Measurements from ENCODE around the gene AAK1. TPM values are rescaled to one million over a fixed set of nuclear protein-coding genes. Genes with fewer than 3 reads are reported as not detected.

AAK1 gene
- total RNA-seq, 1 donor from 2014 or later = 108 TPM

DNA sequence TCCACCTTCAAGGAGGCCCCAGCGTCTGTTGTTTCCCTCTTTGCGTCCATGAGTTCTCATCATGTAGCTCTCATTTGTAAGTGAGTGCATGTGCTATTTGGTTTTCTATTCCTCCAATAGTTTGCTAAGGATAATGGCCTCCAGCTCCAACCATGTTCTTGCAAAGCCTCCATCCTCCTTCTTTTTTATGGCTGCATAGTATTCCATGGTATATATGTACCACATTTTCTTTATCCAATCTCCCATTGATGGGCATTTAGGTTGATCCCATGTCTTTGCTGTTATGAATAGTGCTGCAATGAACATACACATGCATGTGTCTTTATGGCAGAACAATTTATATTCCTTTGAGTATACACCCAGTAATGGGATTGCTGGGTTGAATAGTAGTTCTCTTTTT is 133.3 kb downstream of the AAK1 start:
- H3K9me3 ChIP-seq (ENCODE audit: insufficient read depth, low read depth, low read length) = no peaks in the 10 kb centered on the region
- no peak overlapping the region for H3K27ac ChIP-seq (ENCODE audit: low read depth, low read length)
- no peaks in the 10 kb centered on the region for H3K79me2 ChIP-seq (ENCODE audit: insufficient read depth, low read length)
- no peak for DNase-seq (ENCODE audit: low read depth)
- H3K4me2 ChIP-seq (ENCODE audit: low read length) = no peak overlapping the region
- Mint-ChIP-seq H3K4me1 (ENCODE audit: low read depth, unreplicated experiment) (peaks cover 18% of the 10 kb centered on the region), H3K36me3 (ENCODE audit: low read depth, unreplicated experiment) (peaks cover 32% of the 10 kb centered on the region), H3K27me3 (ENCODE audit: low read depth, unreplicated experiment) (no peaks in the 10 kb centered on the region), H3K9me3 (ENCODE audit: unreplicated experiment) (peaks cover 1% of the 10 kb centered on the region), H3K27ac (ENCODE audit: unreplicated experiment) (no peak overlapping the region), H3K4me3 (ENCODE audit: unreplicated experiment) (no peak overlapping the region)
- no peak overlapping the region for H3K9ac ChIP-seq (ENCODE audit: low read length)
- H3K27me3 ChIP-seq (ENCODE audit: insufficient read depth, low read length) = no peaks in the 10 kb centered on the region
- TF ChIP-seq EZH2 (IDR thresholded peaks at IDR 0.05; ENCODE audit: insufficient read depth, low read length) = no peak
- TF ChIP-seq, protein P1, sequence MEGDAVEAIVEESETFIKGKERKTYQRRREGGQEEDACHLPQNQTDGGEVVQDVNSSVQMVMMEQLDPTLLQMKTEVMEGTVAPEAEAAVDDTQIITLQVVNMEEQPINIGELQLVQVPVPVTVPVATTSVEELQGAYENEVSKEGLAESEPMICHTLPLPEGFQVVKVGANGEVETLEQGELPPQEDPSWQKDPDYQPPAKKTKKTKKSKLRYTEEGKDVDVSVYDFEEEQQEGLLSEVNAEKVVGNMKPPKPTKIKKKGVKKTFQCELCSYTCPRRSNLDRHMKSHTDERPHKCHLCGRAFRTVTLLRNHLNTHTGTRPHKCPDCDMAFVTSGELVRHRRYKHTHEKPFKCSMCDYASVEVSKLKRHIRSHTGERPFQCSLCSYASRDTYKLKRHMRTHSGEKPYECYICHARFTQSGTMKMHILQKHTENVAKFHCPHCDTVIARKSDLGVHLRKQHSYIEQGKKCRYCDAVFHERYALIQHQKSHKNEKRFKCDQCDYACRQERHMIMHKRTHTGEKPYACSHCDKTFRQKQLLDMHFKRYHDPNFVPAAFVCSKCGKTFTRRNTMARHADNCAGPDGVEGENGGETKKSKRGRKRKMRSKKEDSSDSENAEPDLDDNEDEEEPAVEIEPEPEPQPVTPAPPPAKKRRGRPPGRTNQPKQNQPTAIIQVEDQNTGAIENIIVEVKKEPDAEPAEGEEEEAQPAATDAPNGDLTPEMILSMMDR (IDR thresholded peaks at IDR 0.05; ENCODE audit: insufficient read depth, low read depth, low read length) = no peak
- H2AFZ ChIP-seq (ENCODE audit: low read depth, low read length) = no peak overlapping the region
- no peak overlapping the region for H3K4me3 ChIP-seq (ENCODE audit: insufficient read depth, low read depth, low read length)
- peaks cover 41% of the 10 kb centered on the region for H3K36me3 ChIP-seq (ENCODE audit: insufficient read depth, low read length)
- H4K20me1 ChIP-seq (ENCODE audit: insufficient read depth, low read length) = peaks cover 29% of the 10 kb centered on the region
- no peak for FAIRE-seq
- H3K4me1 ChIP-seq (ENCODE audit: insufficient read depth, low read length) = peaks cover 10% of the 10 kb centered on the region

DNA sequence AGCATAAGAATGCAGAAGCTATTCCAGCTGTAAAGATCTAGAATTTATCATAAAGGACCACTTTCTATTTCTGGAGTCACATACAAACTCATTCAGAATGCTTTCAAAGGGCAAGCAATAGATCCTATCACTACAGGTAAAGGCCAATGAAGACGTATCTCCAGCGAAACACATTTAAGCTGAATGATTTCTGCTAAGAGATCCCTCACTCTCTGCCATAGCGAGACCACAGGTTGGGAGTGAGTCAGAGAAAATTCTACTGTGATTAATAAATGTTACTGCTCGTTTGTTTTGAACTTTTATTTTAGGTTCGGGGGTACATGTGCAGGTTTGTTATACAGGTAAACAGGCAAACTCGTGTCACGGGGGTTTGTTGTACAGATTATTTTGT is 133.8 kb downstream of the AAK1 start:
- Histone ChIP-seq H3K79me2 (ENCODE audit: insufficient read depth, low read length) (no peaks in the 10 kb centered on the region), H2AFZ (ENCODE audit: low read depth, low read length) (no peak overlapping the region), H3K4me3 (ENCODE audit: insufficient read depth, low read depth, low read length) (no peak overlapping the region), H3K36me3 (ENCODE audit: insufficient read depth, low read length) (peaks cover 44% of the 10 kb centered on the region), H3K4me2 (ENCODE audit: low read length) (no peak overlapping the region), H4K20me1 (ENCODE audit: insufficient read depth, low read length) (peaks cover 24% of the 10 kb centered on the region), H3K9me3 (ENCODE audit: insufficient read depth, low read depth, low read length) (no peaks in the 10 kb centered on the region), H3K4me1 (ENCODE audit: insufficient read depth, low read length) (peaks cover 8% of the 10 kb centered on the region), H3K27me3 (ENCODE audit: insufficient read depth, low read length) (no peaks in the 10 kb centered on the region), H3K9ac (ENCODE audit: low read length) (no peak overlapping the region), H3K27ac (ENCODE audit: low read depth, low read length) (no peak overlapping the region)
- TF ChIP-seq EZH2 (IDR thresholded peaks at IDR 0.05; ENCODE audit: insufficient read depth, low read length) = no peak
- TF ChIP-seq, protein P1 (IDR thresholded peaks at IDR 0.05; ENCODE audit: insufficient read depth, low read depth, low read length) = no peak
- H3K36me3 Mint-ChIP-seq (ENCODE audit: low read depth, unreplicated experiment) = peaks cover 32% of the 10 kb centered on the region
- H3K27ac Mint-ChIP-seq (ENCODE audit: unreplicated experiment) = no peak overlapping the region
- no peak for FAIRE-seq
- H3K9me3 Mint-ChIP-seq (ENCODE audit: unreplicated experiment) = peaks cover 1% of the 10 kb centered on the region
- H3K4me3 Mint-ChIP-seq (ENCODE audit: unreplicated experiment) = no peak overlapping the region
- DNase-seq (ENCODE audit: low read depth) = no peak
- peaks cover 15% of the 10 kb centered on the region for H3K4me1 Mint-ChIP-seq (ENCODE audit: low read depth, unreplicated experiment)
- H3K27me3 Mint-ChIP-seq (ENCODE audit: low read depth, unreplicated experiment) = no peaks in the 10 kb centered on the region

DNA sequence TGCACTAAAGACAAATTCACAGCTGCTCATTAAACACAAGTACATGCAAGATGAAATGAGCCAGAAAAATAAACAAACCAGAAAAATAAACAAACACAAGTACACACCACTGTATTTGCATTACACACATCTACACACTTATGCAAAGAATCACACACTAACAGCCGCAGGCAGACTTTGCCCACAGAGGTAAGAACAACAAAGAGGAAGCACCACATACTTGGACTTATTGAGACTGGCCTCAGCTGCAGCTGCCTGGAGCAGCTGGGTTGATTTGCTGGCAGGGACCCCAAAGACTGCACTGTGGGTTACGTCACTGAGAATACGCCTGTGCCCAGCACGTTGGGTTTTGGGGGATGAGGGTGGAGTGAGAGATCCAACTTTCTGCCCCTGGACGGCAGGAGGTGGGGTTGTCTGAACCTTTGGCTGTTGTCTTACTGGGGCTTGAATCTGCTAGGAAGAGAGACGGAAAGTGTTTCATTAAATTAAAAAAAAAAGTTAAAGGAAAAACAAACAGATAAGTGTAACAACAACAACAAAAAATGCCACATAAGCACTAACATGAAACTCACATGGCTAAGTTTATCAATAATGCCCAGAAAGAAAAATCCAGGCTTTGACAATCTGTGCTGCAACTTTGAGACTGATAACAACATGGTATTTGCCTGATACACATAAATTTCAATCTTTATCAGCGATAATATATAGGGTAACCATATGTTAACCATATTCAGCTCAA is 134.4 kb downstream of the AAK1 start:
- TF ChIP-seq EZH2 (IDR thresholded peaks at IDR 0.05; ENCODE audit: insufficient read depth, low read length) = no peak
- TF ChIP-seq, protein P1 (IDR thresholded peaks at IDR 0.05; ENCODE audit: insufficient read depth, low read depth, low read length) = no peak
- Histone ChIP-seq H4K20me1 (ENCODE audit: insufficient read depth, low read length) (peaks cover 19% of the 10 kb centered on the region), H3K9ac (ENCODE audit: low read length) (no peak overlapping the region), H3K27ac (ENCODE audit: low read depth, low read length) (no peak overlapping the region), H3K79me2 (ENCODE audit: insufficient read depth, low read length) (no peaks in the 10 kb centered on the region), H2AFZ (ENCODE audit: low read depth, low read length) (no peak overlapping the region), H3K4me2 (ENCODE audit: low read length) (no peak overlapping the region), H3K27me3 (ENCODE audit: insufficient read depth, low read length) (no peaks in the 10 kb centered on the region), H3K4me3 (ENCODE audit: insufficient read depth, low read depth, low read length) (no peak overlapping the region), H3K9me3 (ENCODE audit: insufficient read depth, low read depth, low read length) (no peaks in the 10 kb centered on the region), H3K36me3 (ENCODE audit: insufficient read depth, low read length) (peaks cover 44% of the 10 kb centered on the region), H3K4me1 (ENCODE audit: insufficient read depth, low read length) (peaks cover 3% of the 10 kb centered on the region)
- Mint-ChIP-seq H3K27ac (ENCODE audit: unreplicated experiment) (no peak overlapping the region), H3K9me3 (ENCODE audit: unreplicated experiment) (peaks cover 1% of the 10 kb centered on the region), H3K27me3 (ENCODE audit: low read depth, unreplicated experiment) (no peaks in the 10 kb centered on the region), H3K36me3 (ENCODE audit: low read depth, unreplicated experiment) (peaks cover 29% of the 10 kb centered on the region), H3K4me3 (ENCODE audit: unreplicated experiment) (no peak overlapping the region), H3K4me1 (ENCODE audit: low read depth, unreplicated experiment) (peaks cover 9% of the 10 kb centered on the region)
- DNase-seq (ENCODE audit: low read depth) (peak; percentile 6), FAIRE-seq (no peak)

Data from astrocyte (in vitro differentiated cells and primary cell).